Mononuclear cell (primary cell): ENCODE measurements around the gene FAT1. TPM values are rescaled to one million over a fixed set of nuclear protein-coding genes. Genes with fewer than 3 reads are reported as not detected.

Experiments
- H3K27me3 ChIP-seq: 2 replicates; pipeline ENCODE4 v1.6.0; 2011; ENCODE audit warnings: low read length, control low read depth; ENCODE audit not compliant: insufficient read depth
- H3K4me1 ChIP-seq: 2 replicates; pipeline ENCODE4 v1.5.1; 2011; ENCODE audit warnings: mild to moderate bottlenecking, low read length, control low read depth; ENCODE audit not compliant: insufficient read depth
- H3K4me3 ChIP-seq: 2 replicates; pipeline ENCODE4 v1.5.1; 2011; ENCODE audit warnings: mild to moderate bottlenecking, low read length, moderate library complexity
- H3K9me3 ChIP-seq: 2 replicates; pipeline ENCODE4 v1.5.1; 2011; ENCODE audit warnings: low read depth, mild to moderate bottlenecking, control low read depth, low read length
- total RNA-seq: library from RNA; depleted of rRNA; stranded (reverse); fragments of >200 nt; gene quantifications from one replicate; pipeline ENCODE4 v1.2.3, GENCODE V29; 2012

Gene FAT1
- total RNA-seq, 1 donor: 0.10 TPM

DNA sequence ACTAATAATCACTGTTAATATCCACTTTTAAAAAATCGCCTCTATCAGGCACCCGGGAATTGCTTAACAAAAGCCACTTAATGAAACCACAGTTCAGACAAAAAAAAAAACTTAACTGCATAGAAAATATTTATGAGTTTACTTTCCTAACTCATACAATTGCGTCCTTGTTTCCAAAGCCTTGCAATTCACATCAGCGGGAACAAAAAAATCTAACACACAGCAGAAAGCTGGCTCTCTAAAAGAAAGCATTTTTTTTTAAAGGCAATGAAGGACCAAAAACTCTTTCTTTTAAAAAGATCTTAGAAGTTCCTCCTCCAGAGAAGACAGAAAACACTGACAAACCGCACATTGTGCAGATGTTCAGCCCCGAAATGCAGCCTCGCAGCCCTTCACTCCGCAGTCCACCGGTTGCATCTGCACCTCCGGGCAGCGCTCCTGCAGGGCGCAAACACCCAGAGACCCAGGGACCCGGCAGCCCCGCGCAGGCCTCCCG, 812 bp downstream of the FAT1 start:
- Histone ChIP-seq H3K4me3 (no peak overlapping the region), H3K4me1 (no peaks in the 10 kb centered on the region), H3K9me3 (peaks cover 11% of the 10 kb centered on the region), H3K27me3 (peaks cover 63% of the 10 kb centered on the region)

DNA sequence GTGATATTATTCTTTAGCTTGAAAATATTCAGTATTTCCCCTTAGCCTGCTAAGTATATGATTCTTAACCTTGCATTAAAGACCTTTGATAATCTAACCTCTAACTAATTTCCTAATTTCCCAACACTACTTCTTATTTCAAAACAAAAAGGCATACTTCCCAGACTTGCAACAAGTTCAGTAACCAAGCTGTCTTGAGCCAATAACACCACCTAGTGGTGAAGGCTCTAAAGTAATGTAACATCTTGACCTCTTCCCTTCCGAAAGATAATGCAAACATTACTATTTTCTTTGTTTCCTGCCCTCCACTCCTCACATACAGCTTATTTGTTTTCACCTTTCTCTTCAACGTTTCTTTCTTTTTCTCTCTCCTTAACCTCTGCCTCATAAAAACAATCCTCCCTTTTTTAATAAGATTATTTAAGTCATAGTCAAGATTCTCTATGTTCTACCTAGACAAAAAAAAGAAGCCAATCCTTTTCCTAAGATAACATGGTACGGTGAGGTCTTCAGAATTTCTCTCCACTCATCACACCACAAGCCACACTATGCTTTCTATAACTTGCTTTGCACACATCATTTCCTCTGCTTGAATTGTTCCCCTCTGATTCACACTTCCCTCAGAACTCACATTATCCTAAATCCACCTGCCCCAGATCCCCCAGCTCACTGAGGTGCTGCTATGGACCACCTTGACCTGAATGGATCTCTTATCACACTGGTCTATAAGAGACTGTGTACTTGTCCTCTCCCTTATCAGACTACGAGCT, 3.5 kb downstream of the FAT1 start:
- Histone ChIP-seq H3K9me3 (peaks cover 11% of the 10 kb centered on the region), H3K4me1 (no peaks in the 10 kb centered on the region), H3K4me3 (no peak overlapping the region), H3K27me3 (peaks cover 36% of the 10 kb centered on the region)

DNA sequence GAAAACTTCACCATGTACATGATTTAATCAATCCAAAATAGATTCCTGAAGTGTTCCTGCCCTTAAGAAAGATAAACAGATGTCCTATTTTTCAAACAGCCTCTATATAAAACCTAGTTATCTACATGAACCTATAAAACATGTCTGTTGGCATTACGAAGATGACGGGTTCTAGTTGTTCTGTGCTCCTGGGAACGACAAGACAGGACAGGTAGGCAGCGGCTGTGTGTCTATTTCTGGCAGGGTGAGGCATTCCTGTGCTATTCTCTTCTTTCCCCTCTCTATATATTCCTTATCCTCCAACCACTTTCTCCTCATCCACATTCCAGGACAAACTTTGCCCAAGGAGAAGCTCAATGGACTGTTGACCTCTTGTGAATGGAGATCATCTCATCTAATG, 6.1 kb downstream of the FAT1 start:
- H3K4me1 ChIP-seq: no peaks in the 10 kb centered on the region
- no peak overlapping the region for H3K4me3 ChIP-seq
- H3K27me3 ChIP-seq: peaks cover 15% of the 10 kb centered on the region
- H3K9me3 ChIP-seq: peaks cover 11% of the 10 kb centered on the region

DNA sequence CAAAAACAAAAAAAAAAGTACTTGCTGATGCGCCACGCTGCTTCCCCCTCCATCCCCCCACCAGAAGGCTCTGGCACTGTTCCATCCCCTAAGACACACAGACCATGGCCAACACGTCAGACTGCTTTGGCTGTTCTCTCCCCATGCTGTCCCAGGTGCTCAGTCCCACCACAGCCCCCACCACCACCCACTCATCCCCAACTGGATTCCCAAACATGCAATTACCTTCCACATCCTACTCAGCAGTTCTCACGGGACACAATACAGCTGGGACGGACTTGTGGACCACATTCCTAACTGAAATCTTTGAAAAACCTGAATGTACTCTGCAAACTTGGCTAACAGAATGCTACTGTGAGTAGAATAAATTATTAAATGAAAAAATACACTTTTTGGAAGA, 8.6 kb downstream of the FAT1 start:
- no peak overlapping the region for H3K4me3 ChIP-seq
- peaks cover 7% of the 10 kb centered on the region for H3K9me3 ChIP-seq
- H3K4me1 ChIP-seq: no peaks in the 10 kb centered on the region
- H3K27me3 ChIP-seq: no peaks in the 10 kb centered on the region

DNA sequence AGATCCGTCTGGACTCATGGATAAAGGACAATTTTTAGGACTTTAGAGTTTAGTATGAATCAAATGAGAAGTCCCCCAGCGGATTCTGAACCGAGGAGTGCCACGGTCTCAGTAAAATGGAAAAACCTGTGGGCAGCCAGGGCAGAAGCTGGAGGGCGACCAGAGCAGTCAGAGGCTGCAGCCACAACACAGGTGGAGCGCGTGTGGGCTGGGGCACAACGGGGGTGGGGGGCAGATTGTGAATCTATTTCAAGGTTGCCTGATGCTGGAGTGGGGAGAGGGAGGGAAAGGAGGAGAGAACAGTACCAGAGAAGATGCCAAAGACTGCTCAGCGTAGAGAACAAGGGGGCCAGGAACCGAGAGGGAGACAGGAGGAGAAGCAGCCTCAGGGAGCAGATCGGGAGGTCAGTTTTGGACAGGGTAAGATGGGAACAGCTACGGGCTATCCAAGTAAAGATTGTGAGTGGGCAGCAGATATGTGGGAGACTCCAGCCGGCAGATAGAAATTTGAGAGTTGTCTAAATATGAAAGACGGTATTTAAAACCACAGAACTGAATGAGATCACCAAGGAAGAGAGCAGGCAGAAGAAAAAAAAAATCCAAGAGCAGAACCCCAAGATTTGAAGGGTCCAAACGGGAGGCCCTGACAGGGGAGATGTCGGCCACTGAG, 9.5 kb downstream of the FAT1 start:
- Histone ChIP-seq H3K4me1 (no peaks in the 10 kb centered on the region), H3K9me3 (no peaks in the 10 kb centered on the region), H3K4me3 (no peak overlapping the region), H3K27me3 (no peaks in the 10 kb centered on the region)

DNA sequence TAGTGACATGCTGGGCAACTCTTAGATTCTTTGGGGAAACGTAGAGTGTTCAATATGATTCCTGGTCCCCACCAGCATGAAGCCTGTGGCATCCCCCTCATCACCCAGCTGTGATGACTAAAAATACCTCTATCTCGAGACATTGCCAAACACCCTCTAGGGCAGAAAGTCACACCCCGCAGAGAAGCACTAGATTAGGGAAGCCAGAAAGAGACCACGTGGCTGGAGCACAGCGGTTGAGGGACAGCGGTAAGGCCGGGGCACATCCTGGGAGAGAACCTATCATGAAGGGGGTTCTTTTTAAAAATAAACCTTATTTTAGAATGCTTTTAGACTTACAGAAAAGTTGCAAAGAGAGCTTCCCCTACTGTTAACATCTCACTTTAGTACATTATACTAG, 11.0 kb downstream of the FAT1 start:
- no peaks in the 10 kb centered on the region for H3K9me3 ChIP-seq
- no peaks in the 10 kb centered on the region for H3K4me1 ChIP-seq
- H3K27me3 ChIP-seq: no peaks in the 10 kb centered on the region
- no peak overlapping the region for H3K4me3 ChIP-seq

DNA sequence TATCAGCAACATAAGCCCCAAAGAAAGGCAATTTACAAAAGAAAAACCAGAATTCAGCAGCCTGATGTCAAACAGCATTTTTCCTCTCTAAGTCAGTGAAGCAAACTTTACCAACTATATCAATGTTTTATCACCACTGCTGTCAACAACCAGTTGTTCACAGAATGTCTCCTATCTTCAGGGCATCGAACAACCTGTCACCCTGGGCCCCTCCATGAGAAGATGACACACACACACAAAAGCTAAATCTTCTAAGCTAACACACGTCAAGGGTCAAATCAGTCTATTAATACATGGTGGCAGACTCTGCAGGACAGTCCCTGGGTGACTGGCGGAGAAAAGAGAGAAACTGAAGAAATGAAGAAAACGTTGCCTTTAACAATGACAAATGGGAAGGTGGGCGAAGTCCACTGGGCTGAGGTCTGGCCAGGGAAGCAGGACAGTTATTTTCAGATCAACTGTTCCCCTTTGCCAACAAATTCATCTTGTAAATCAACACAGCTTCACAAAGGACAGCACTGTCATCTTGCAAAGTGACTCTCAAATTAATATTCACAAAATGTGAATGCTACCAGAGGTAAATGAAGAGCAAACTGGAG, 13.0 kb downstream of the FAT1 start:
- H3K4me3 ChIP-seq: no peak overlapping the region
- no peaks in the 10 kb centered on the region for H3K27me3 ChIP-seq
- no peaks in the 10 kb centered on the region for H3K4me1 ChIP-seq
- H3K9me3 ChIP-seq: no peaks in the 10 kb centered on the region

DNA sequence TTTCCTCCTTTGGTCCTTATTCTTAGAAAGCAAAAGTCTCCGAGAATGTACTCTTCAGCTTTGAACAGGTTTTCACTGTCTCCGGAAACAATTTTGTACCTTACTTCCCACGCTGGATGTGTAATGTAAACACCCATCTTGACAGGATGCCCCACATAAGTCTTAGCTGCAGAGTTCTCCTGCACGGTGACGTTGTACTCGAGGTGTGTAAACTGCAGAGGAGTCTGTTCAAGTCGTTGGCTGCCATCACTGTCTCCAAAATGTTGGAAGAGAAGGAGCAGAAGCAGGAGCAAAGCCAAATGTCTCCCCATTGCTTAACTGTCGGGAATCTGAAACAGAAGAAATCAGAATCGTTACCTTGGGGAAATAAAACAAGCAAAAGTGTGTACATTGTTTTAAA, 14.1 kb downstream of the FAT1 start:
- H3K27me3 ChIP-seq: no peaks in the 10 kb centered on the region
- no peaks in the 10 kb centered on the region for H3K4me1 ChIP-seq
- no peak overlapping the region for H3K4me3 ChIP-seq
- H3K9me3 ChIP-seq: no peaks in the 10 kb centered on the region

DNA sequence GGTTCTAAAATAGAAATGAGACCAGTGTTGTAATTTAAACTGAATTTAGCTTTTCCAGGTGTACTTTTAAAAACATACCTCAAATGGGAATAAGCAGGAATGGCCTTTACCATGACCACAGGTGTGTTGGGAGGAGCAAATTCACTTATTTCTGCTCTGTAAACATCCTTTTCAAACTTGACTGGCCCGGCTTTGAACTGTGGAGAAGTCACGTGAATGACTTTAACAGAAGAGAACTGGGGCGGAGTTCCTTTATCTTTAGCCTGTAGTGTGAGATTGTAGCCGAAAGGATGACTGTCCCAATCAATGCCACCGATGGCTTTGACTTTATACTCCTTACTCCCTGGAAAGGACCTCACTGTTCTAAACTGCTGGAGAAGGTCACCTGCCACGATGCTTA, 15.1 kb downstream of the FAT1 start:
- no peak overlapping the region for H3K4me3 ChIP-seq
- H3K9me3 ChIP-seq: no peaks in the 10 kb centered on the region
- H3K27me3 ChIP-seq: no peaks in the 10 kb centered on the region
- no peaks in the 10 kb centered on the region for H3K4me1 ChIP-seq

DNA sequence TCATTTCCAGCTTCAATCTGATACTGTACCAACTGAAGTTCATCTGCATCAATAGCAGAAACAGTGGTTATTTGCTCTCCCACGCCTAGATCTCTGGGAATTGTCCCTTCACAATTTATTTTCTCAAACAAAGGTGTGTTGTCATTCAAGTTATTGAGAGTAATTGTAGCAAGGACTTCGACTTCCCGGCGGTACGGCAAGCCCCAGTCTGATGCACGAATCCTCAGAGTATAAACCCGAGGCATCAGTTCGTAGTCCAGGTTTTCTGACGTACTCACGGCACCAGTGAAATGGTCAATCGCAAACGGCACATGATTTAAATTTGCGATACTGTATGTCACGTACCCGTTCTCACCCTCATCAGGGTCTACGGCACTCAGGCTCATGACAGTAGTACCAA, 15.7 kb downstream of the FAT1 start:
- Histone ChIP-seq H3K9me3 (no peaks in the 10 kb centered on the region), H3K27me3 (no peaks in the 10 kb centered on the region), H3K4me1 (no peaks in the 10 kb centered on the region), H3K4me3 (no peak overlapping the region)

DNA sequence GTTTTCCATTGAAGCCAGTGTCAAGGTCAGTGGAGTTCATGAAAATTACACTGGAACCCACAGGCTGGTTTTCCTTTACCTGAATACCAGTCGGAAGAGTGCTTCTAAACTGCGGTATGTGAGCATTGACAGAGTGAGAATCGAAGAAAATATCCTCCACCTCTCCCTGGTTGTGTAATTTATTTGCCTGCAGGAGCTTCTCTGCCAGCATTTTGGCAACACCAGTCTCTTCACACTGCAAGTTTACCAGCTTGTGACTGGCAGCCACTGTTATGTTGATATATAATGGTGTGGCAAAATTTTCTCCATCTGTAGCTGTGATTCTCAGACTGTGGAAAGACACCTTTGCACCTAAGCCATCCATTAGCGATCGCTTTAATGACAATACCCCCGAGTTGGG, 16.1 kb downstream of the FAT1 start:
- no peaks in the 10 kb centered on the region for H3K27me3 ChIP-seq
- no peak overlapping the region for H3K4me3 ChIP-seq
- H3K9me3 ChIP-seq: no peaks in the 10 kb centered on the region

DNA sequence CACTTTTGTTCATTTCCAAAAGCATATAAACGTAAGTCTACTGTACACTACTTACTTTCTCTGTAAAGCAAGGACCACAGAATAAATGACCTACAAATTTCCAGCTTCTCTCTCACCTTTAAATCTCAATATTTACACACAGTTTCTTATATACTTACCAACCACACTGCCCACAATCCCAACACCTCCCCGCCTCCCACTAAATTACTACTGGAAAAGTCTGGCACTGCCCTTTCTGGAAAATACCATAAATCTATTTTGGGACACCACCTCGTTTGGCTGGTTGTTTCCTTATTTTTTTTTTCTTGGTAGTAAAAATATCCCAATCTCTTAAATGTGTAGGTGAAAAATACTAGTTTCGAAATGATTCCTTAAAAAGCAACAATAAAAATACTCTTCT, 19.6 kb downstream of the FAT1 start:
- H3K4me3 ChIP-seq: no peak overlapping the region
- H3K4me1 ChIP-seq: no peaks in the 10 kb centered on the region
- H3K9me3 ChIP-seq: no peaks in the 10 kb centered on the region
- H3K27me3 ChIP-seq: no peaks in the 10 kb centered on the region

More for the DNA sequence above, 16.1 kb downstream of the FAT1 start:
- H3K4me1 ChIP-seq: no peaks in the 10 kb centered on the region

DNA sequence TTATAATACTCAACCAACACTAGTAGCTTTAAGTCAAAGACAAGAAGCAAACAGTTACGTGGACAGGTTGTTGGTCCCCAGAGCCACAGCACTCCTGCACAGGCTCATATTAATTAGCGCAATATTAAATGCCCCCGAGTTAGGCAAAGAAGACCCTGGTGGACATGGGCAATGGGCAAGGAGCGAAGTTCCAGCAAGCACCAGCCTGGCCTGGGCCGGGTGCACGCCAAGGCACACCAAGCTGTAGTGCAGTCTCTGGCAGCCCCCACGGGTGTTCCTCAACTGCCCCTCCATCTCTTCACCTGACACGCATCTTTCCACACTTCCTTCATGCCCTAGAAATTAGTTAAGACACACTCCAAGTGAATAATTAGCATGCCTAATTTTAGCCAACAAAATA, 20.1 kb downstream of the FAT1 start:
- Histone ChIP-seq H3K4me3 (no peak overlapping the region), H3K27me3 (no peaks in the 10 kb centered on the region), H3K9me3 (no peaks in the 10 kb centered on the region), H3K4me1 (no peaks in the 10 kb centered on the region)

DNA sequence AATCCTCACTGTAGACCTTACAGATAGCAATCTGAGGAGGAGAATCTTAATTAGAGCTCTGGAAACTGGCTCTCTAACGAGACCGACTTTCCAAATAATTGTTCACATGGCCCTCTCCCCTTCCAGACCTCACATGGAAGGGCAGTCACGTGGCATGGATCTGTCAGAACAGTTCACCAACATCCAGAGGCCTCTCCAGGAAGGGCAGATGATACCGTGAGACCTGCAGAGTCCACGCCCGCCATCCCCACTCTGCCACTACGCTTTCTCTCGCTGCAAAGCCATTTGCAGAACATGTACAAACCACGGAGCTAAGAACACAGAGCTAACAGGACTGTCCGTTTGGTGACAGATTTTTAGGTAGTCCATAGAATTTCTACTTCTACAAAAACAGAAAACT, 20.7 kb downstream of the FAT1 start:
- Histone ChIP-seq H3K4me1 (no peaks in the 10 kb centered on the region), H3K4me3 (no peak overlapping the region), H3K27me3 (no peaks in the 10 kb centered on the region), H3K9me3 (no peaks in the 10 kb centered on the region)

DNA sequence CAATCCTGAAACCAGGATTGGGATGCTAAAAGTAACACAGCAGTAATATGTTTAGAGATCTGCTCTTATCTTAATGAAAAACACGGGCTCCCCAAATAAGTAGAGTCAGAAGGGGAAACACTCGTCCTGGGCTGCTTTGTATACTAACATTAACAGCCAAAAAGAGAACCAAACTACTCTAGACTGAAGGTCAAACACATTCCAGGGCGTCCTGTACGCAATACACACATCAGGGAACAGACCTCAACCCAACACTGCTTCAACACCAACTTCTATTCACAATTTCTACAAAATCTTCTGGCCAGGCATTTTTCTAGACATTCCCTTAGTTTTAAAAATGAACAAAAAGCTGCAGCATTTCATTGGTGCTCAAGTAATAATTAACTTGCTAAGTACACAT, 21.4 kb downstream of the FAT1 start:
- Histone ChIP-seq H3K4me1 (no peaks in the 10 kb centered on the region), H3K9me3 (no peaks in the 10 kb centered on the region), H3K27me3 (no peaks in the 10 kb centered on the region), H3K4me3 (no peak overlapping the region)
